NCI-H1694 (cell line): Measurements from ENCODE around the gene CTNNB1.

Experiments used
- DNase-seq: peaks from one replicate; lab custom pipeline; 2025; lab: John Stamatoyannopoulos, UW

Gene CTNNB1

GRCh38 chr3:41219424-41219823, 20.1 kb downstream of the CTNNB1 start:
- no peak for DNase-seq

- DNase-seq = no peak
Measured at GRCh38 chr3:41220906-41221677, 21.8 kb downstream of the CTNNB1 start.

GRCh38 chr3:41222012-41222411, 22.7 kb downstream of the CTNNB1 start:
- DNase-seq = no peak

GRCh38 chr3:41222501-41222900, 23.2 kb downstream of the CTNNB1 start:
- no peak for DNase-seq

GRCh38 chr3:41223078-41223477, 23.8 kb downstream of the CTNNB1 start:
- no peak for DNase-seq

- DNase-seq = no peak
Measured at GRCh38 chr3:41223691-41224090, 24.4 kb downstream of the CTNNB1 start.

- DNase-seq = no peak
Measured at GRCh38 chr3:41224120-41224806, 25.0 kb downstream of the CTNNB1 start.

- no peak for DNase-seq
Measured at GRCh38 chr3:41234823-41235721, 35.8 kb downstream of the CTNNB1 start.

- DNase-seq = no peak
Measured at GRCh38 chr3:41236228-41236627, 36.9 kb downstream of the CTNNB1 start.

- no peak for DNase-seq
Measured at GRCh38 chr3:41237907-41238306, 38.6 kb downstream of the CTNNB1 start.

- DNase-seq = no peak
Measured at GRCh38 chr3:41239587-41239986, 40.3 kb downstream of the CTNNB1 start.

GRCh38 chr3:41241161-41241560, 41.9 kb downstream of the CTNNB1 start:
- DNase-seq = no peak

- no peak for DNase-seq
Measured at GRCh38 chr3:41241800-41242571, 42.7 kb downstream of the CTNNB1 start.

- DNase-seq = no peak
Measured at GRCh38 chr3:41243183-41243582, 43.9 kb downstream of the CTNNB1 start.

GRCh38 chr3:41244620-41245336, 45.5 kb downstream of the CTNNB1 start:
- DNase-seq = no peak

GRCh38 chr3:41247055-41248004, 48.0 kb downstream of the CTNNB1 start:
- DNase-seq = no peak

- no peak for DNase-seq
Measured at GRCh38 chr3:41248525-41248924, 49.2 kb downstream of the CTNNB1 start.

- DNase-seq = no peak
Measured at GRCh38 chr3:41249318-41249717, 50.0 kb downstream of the CTNNB1 start.

GRCh38 chr3:41250825-41251224, 51.5 kb downstream of the CTNNB1 start:
- no peak for DNase-seq

- no peak for DNase-seq
Measured at GRCh38 chr3:41251593-41251992, 52.3 kb downstream of the CTNNB1 start.
